DMS153 (cell line): ENCODE results near the gene MROH7.

Experiments
- DNase-seq: peaks from one replicate; lab custom pipeline; 2025; lab: John Stamatoyannopoulos, UW

The MROH7 gene

DNA sequence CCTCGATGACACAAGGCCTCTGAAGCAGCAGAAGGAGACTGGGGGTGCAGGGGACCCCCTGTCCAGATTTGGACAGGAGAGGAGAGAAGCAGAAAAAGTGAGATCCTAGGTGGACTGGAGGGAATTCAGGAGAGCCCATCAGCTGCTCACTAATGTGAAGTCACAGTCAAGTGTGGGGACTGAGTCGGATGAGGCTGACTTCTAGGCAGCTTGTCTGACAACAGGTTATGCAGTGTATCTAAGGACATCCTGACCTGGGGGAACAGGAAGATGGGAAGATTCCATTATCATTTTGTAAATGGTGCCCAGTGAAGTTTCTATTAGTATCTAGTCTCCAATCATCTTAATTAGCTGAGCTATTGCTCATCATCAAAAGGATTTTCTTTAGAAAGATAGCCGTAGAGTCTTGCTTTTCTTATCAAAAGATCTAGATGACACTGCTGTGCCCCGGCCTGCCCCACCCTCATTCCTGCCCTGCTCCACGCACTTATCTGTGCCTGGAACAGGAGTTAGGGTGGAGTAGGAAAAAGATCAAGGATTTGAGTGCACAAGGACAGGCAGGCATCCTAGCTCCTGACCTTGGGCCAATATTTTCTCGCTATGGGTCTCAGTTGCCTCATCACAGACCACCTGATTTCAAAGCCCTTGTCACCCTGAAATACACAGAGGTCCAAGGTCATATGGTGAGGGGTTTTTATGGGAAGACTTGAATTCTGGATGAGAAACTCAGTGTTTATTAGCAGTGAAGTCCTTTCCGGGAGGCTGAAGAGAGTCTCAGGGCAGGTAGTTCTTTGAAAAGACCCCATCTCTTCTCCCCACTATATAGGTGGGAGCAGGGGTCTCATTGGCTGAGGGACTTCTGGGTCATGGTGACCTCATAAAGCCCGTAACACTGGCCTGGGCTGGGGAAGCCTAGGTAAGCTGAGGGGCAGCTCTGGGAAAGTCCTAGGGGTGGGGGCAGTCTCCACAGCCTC, at the start of gene MROH7:
TSS of gene MROH7 (plus strand) at position 924 of the 974 bp plus-strand sequence. CDS start 11,141 bp downstream, outside the sequence.
- no peak for DNase-seq

GRCh38 chr1:54593571-54594160, 47.9 kb upstream of the MROH7 start:
- DNase-seq = no peak

DNA sequence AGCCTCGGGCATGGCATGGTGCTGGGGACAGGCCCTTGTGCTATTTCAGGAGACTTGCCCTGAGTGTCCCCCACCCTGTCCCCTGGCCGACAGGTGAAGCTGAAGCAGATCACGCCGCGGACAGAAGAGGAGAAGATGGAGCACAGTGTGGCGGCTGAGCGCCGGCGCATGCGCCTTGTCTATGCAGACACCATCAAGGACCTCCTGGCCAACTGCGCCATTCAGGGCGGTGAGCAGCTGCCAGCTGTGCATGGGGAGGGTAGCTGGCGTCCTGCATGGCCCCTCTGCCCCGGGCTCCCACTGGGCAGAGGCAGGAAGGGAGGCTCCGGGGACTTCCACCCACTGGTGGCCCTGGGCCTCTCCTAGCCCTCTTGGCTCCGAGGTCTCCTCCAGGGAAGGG, 47.1 kb upstream of the MROH7 start:
- DNase-seq = no peak

- no peak for DNase-seq
Measured at GRCh38 chr1:54595956-54596498, 45.6 kb upstream of the MROH7 start.

GRCh38 chr1:54596756-54597155, 44.8 kb upstream of the MROH7 start:
- DNase-seq = no peak

GRCh38 chr1:54597455-54598030, 44.0 kb upstream of the MROH7 start:
- DNase-seq = no peak

DNA sequence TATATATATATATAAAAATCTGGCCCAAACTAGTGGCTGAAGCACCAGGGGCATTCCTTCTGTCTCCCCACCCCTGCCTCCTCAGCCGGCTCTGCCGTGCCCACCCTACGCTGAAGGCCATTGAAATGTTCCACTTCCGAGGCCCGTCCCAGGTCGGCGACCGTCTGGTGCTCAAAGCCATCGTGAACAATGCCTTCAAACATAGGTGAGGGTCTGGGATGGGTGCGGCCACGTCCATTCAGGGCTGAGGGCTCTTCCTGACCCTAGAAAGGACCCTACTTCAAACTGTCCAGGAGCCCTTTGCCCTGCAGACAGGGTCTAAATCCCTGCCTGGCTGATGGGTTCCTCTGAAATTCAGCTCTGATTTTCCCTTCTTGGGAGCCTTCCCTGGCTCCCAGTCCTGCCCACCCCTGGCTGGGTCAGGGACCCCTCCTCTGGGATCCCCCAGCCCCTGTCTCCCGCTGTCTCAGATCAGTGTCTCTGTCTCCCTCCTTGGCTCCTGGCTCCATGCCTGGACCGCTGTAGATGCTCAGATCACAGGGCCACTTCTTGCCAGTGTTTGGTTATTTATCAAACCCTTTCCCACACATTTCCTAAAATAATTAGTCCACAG, 42.3 kb upstream of the MROH7 start:
- no peak for DNase-seq

DNA sequence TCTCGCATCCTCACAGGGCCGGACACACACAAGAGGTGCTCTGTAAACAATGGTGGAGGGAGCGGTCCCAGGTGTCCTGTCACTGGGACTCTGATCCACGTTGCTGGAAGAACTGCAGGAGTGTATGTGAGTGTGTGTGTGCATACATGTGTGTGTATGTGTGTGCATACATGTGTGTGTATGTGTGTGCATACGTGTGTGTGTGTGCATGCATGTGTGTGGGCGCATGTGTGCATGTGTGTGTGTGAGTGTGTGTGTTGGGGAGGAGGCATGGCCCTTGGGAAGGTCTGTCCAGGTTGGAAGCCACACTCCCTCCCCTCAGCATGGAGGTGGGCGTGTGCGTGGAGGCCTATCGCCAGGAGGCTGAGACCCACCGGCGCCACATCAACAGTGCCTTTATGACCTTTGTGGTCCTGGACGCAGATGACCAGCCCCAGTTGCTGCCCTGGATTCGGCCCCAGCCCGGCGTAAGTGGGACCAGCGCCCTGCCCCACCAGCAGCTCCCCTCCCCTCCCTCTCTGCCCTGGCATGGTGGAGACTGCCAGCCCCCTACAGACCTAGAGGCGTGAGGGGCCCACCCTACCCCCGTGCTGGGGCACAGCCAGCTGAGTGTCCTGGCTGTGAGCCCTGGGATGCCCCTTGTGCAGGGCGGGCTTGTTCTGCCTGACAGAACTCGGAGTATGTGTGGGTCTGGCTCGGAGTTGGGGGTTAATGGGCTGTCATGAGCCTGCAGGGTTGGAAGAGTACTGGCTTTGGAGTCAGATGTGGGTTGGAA, 40.5 kb upstream of the MROH7 start:
- DNase-seq = no peak

DNA sequence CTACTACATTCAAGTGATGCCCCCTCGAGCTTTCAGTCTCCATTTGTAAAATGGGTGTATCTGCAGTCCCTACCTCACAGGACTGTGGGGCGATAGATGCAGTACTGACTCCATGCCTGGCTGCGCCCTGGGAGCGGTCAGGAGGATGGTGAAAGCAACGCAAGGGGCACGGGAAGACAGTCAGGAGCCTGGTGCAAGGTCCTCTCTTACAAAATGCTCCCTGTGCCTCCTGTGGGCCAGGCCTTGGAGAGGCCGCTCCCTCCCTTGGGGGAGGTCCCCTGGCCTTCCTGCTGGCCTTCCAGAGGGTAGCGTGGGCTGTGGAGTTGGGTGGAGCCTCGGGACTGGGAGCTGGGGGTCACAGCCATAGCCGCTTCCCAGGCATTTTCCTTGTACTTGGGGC, 39.9 kb upstream of the MROH7 start:
- no peak for DNase-seq

DNA sequence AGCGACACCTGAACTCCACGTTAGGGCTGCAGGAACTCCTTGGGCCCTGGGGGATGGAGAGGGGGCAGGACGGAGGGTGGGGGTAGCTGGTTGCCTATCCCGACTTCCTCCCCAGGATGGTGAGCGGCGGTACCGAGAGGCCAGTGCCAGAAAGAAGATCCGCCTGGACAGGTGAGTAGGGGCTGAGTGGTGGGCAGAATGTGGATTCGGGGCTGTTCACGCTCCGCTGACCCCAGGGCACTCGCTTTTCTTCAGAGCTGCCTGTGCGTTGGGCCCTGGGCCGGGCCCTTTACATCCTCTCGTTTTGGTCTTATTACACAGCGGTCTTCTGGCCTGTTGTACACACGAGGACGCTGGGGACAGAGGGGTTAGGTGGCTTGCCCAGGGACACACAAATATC, 39.0 kb upstream of the MROH7 start:
- DNase-seq = no peak

- DNase-seq = no peak
Measured at GRCh38 chr1:54603241-54603640, 38.3 kb upstream of the MROH7 start.

GRCh38 chr1:54604051-54604450, 37.5 kb upstream of the MROH7 start:
- no peak for DNase-seq

GRCh38 chr1:54604572-54605370, 36.8 kb upstream of the MROH7 start:
- DNase-seq = peak; percentile 78

GRCh38 chr1:54606096-54606989, 35.2 kb upstream of the MROH7 start:
- peak; percentile 72 for DNase-seq

GRCh38 chr1:54606990-54607325, 34.6 kb upstream of the MROH7 start:
- no peak for DNase-seq

GRCh38 chr1:54607821-54608565, 33.6 kb upstream of the MROH7 start:
- DNase-seq = no peak

DNA sequence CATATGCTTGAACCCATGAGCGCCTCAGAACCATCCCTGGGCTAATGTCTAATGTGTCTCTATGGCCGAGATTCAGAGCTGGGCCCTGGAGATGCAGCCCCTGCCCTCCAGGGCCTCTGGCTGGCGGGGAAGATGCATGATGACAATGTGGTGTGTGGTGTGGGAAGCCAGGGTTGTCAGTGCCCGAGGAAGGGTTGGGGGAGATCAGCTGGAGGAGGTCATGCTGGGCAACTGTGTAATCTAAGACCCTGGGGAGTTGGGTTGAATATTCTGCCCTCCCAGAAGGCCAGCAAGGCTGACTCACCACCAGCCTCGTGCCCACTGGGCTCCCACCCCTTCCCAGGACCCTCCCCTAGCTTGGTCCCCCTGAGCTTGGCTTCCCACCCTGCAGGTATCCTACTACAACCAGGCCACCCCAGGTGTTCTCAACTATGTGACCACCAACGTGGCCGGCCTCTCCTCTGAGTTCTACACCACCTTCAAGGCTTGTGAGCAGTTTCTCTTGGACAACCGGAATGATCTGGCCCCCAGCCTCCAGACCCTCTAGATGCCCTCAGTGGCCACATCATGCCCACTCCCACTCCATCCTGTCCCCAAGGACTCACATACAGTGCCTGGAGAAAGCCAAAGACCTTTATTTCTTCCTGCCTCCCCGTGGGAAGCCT, 32.9 kb upstream of the MROH7 start:
- no peak for DNase-seq

DNA sequence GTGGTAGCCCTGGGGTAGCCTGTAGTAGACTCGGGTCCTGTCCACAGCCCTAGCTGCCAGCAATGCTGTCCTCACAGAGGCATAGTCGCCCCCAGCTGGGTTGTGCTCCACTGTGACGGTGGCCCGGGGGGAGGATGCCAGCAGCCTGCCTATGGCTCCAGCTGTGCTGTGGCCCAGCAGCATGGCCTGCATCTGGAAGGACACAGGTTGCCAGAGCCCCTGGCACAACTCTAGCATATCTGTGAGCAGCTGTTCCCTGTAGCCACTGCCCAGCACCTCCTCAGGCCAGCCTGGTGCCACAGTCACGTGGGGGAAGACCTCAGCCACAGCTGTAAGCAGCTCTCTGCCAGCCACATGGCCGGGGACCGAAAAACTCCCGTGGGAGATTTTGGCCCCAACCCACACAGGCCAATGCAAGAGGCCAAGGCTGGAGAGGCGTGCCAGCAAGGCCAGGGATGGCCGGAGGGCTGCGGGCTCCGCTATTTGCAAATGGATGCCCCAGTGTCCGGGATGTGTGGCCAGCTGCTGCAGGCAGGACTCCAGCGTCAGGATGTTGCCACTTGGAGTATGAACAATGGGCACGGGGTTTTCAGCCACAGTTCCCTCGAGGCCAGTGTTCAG, 32.2 kb upstream of the MROH7 start:
- DNase-seq = no peak
